Heart left ventricle (tissue), 16 donors: Measurements from ENCODE around the gene OXNAD1. TPM values are rescaled to one million over a fixed set of nuclear protein-coding genes. Genes with fewer than 3 reads are reported as not detected.

Experiments used
- ATAC-seq, 4 donors: fragments of 200-7000 bp; cut with Tn5 transposase; one replicate each; pipeline ENCODE4 v1.9.1; 2020 to 2022; ENCODE audit warnings: moderate library complexity in 4 of 4, mild to moderate bottlenecking in 3 of 4, moderate number of reproducible peaks in 1 of 4
- DNase-seq, 5 donors: peaks; one replicate each; pipeline ENCODE4 v3.0.0-alpha.2; 2020
- H3K27ac ChIP-seq, 12 donors: fragments of 200-600 bp; sonication (generic) in 4 of 12; one replicate each; pipeline versions ENCODE4 v1.5.0 to v1.8.0; 2016 to 2022; ENCODE audit warnings: mild to moderate bottlenecking in 2 of 12
- H3K27me3 ChIP-seq, 9 donors: fragments of 200-600 bp; sonication (generic) in 2 of 9; one replicate each; pipeline versions ENCODE4 v1.5.1 to v1.8.0; 2016 to 2022; ENCODE audit warnings: mild to moderate bottlenecking in 3 of 9
- H3K36me3 ChIP-seq, 9 donors: fragments of 200-600 bp; sonication (generic) in 2 of 9; one replicate each; pipeline versions ENCODE4 v1.5.0 to v1.8.0; 2018 to 2022; ENCODE audit warnings: mild to moderate bottlenecking in 2 of 9
- H3K4me1 ChIP-seq, 12 donors: fragments of 200-600 bp; sonication (generic) in 4 of 12; one replicate each; pipeline versions ENCODE4 v1.5.0 to v1.8.0; 2016 to 2022; ENCODE audit warnings: mild to moderate bottlenecking in 3 of 12
- H3K4me3 ChIP-seq, 12 donors: fragments of 200-600 bp; sonication (generic) in 4 of 12; one replicate each; pipeline versions ENCODE4 v1.5.0 to v1.8.0; 2017 to 2022; ENCODE audit warnings: mild to moderate bottlenecking in 9 of 12, moderate library complexity in 4 of 12
- H3K9me3 ChIP-seq, 12 donors: fragments of 200-600 bp; sonication (generic) in 4 of 12; one replicate each; pipeline versions ENCODE4 v1.5.0 to v1.8.0; 2016 to 2022; ENCODE audit warnings: mild to moderate bottlenecking in 1 of 12
- POLR2A ChIP-seq, 2 donors: fragments of 450-650 bp; IDR thresholded peaks; one replicate each; pipeline ENCODE4 v1.6.1; 2017; ENCODE audit warnings: antibody characterized with exemption in 2 of 2, mild to moderate bottlenecking in 2 of 2, moderate library complexity in 2 of 2
- WGBS, 4 donors: extraction: QIAGEN DNeasy Blood & Tissue Kit in 2 of 4; methylation state at CpG; one replicate each; pipeline versions ENCODE4 v1.1.5 to v1.1.7; 2013 to 2018; 5-methylcytosine and 5-hydroxymethylcytosine counted together
- intact Hi-C, 10 donors: fragments of 100-400 bp; cut with DNase I; formaldehyde crosslinking; loops; one replicate each; pipeline versions ENCODE4 v1.11.1 to v1.14.2; 2022
- polyA plus RNA-seq, 2 donors: library from polyadenylated mRNA; stranded (reverse); fragments of 200-250 nt; gene quantifications; one replicate each; pipeline ENCODE4 v1.2.3, GENCODE V29; 2013
- total RNA-seq, 9 donors: library from RNA; depleted of rRNA in 2 of 9; stranded (reverse); fragments of >200 nt in 2 of 9; fragmentation: NEBNext Ultra II Directional in 3 of 9; extraction: Animal tissue kit (Norgen Biotek cat#: 25700) in 3 of 9; gene quantifications; one replicate each; pipeline versions ENCODE4 v1.1.0 to v1.2.4, GENCODE V29; 2016 to 2023
- TF ChIP-seq, protein P1 (sequence below), 12 donors: fragments of 200-600 bp; sonication (generic) in 4 of 12; IDR thresholded peaks; one replicate each; pipeline versions ENCODE4 v1.5.0 to v1.8.0; 2018 to 2022; ENCODE audit warnings: antibody characterized with exemption in 12 of 12, mild to moderate bottlenecking in 5 of 12
- donor health status: ischemic (EF 13 %, LVEDD 7.1; RV severe dilation, severe dysfunction).
- donor health status: healthy with polysubstance abuse.
- donor health status: DM: no; HTN: yes; CAD: no.
- donor health status: DM: no; HTN: no; CAD: no.
- donor health status: ischemic (EF 25% LVEDD 6.9; RV normal size, moderate dysfunction).
- donor health status: ischemic (EF 25% LVEDD 5.7; RV mildly dilated, moderate dysfunction).
- donor health status: healthy.
- donor health status: DM: yes; HTN: yes; CAD: no.
- donor health status: ischemic (EF 35%, LVEDD 5.7; RV mildly dilated, moderate dysfunction).
- donor health status: nonischemic (EF 11% LVEDD 7.7; RV severe dilation, severe dysfunction).
- donor health status: DM: yes; HTN: yes; CAD: no.
- donor health status: PGD.
- donor health status: ischemic (EF 29% LVEDD 5.4; RV normal size, mild dysfunction).
- donor health status: nonischemic (EF 23%, LVEDD 6.1; RV moderate dilation, normal function).

Gene OXNAD1
- total and polyA plus RNA-seq, 11 donors, result 7.3 to 26.9 (median 18.1) TPM

DNA sequence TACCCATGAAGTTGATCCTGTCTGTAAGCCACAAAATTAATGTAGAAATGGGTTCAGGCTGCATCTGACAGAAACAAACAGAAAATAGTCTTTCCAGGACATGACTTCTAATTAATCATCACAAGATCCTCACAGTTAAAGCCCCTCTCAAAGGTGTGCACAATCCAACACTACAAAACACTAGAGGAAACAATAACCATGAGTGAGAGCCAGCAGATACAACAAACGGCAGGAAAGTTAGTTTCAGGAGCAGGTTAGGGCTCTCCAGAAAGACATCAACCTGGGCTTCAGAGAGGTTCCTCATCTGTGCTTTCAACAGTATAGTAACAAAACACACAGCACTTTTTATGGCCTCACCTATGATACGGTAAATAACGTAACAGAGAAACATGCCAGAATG, 43.0 kb upstream of the OXNAD1 start:
- no peak overlapping the region for H3K4me3 ChIP-seq

DNA sequence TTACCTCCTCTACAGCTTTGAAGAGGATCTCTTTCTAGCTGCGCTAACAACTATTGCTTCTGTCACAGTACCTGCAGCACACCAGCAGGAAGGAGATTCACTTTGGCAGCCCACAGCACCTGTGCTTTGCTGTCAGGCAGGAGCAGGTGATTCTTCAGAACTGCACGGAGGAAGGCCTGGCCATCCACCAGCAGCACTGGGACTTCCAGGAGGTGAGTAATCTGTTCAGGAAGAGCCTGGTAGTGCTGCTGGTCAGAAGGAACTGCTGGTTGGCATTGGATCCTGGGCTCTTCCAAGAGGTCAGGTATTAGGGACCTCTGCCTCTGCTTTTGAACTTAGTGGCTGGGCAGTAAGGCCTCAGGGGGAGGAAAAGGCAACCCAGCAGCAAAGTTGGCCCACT, 42.5 kb upstream of the OXNAD1 start:
- Histone ChIP-seq H3K36me3 (peaks cover 0 to 4% (median 0%) of the 10 kb centered on the region in 9 donors), H3K4me1 (peaks cover 0 to 11% (median 0%) of the 10 kb centered on the region in 12 donors), H3K27ac (no peak overlapping the region), H3K27me3 (no peaks in the 10 kb centered on the region), H3K9me3 (peaks cover 0 to 12% (median 0%) of the 10 kb centered on the region in 12 donors), H3K4me3 (no peak overlapping the region)
- TF ChIP-seq, protein P1, sequence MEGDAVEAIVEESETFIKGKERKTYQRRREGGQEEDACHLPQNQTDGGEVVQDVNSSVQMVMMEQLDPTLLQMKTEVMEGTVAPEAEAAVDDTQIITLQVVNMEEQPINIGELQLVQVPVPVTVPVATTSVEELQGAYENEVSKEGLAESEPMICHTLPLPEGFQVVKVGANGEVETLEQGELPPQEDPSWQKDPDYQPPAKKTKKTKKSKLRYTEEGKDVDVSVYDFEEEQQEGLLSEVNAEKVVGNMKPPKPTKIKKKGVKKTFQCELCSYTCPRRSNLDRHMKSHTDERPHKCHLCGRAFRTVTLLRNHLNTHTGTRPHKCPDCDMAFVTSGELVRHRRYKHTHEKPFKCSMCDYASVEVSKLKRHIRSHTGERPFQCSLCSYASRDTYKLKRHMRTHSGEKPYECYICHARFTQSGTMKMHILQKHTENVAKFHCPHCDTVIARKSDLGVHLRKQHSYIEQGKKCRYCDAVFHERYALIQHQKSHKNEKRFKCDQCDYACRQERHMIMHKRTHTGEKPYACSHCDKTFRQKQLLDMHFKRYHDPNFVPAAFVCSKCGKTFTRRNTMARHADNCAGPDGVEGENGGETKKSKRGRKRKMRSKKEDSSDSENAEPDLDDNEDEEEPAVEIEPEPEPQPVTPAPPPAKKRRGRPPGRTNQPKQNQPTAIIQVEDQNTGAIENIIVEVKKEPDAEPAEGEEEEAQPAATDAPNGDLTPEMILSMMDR (IDR thresholded peaks at IDR 0.05), result no peak
- no peak for TF ChIP-seq POLR2A (IDR thresholded peaks at IDR 0.05)
- ATAC-seq, result no peak
- WGBS, 4 donors, result 90 to 100% (median 94%) methylated on average over 2 of the region's 2 CpGs
- intact Hi-C loops, result no loop called here
- no peak for DNase-seq

More for the DNA sequence above, 43.0 kb upstream of the OXNAD1 start:
- Histone ChIP-seq H3K27ac (no peak overlapping the region), H3K27me3 (no peaks in the 10 kb centered on the region), H3K4me1 (peaks cover 0 to 11% (median 0%) of the 10 kb centered on the region in 12 donors), H3K9me3 (peaks cover 0 to 12% (median 0%) of the 10 kb centered on the region in 12 donors), H3K36me3 (peaks cover 0 to 4% (median 0%) of the 10 kb centered on the region in 9 donors)
- intact Hi-C loops, result no loop called here
- DNase-seq, result no peak
- TF ChIP-seq POLR2A (IDR thresholded peaks at IDR 0.05), result no peak
- TF ChIP-seq, protein P1 (IDR thresholded peaks at IDR 0.05), result no peak
- 61 to 88% (median 85%) methylated on average over 3 of the region's 3 CpGs for WGBS, 4 donors
- ATAC-seq, result no peak

DNA sequence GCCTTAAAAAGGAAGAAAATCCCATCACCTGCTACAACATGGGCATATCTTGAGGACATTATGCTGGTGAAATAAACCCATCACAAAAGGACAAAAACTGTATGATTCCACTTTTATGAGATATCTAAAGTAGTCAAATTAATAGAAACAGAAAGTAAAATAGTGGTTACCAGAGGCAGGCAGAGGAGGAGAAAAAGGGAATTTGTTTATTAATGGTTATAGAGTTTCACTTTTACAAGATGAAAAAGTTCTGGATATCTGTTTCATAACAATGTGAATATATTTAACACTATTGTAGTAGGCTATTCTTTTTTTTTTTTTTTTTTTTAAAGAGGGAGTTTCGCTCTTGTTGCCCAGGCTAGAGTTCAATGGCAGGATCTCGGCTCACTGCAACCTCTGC, 40.7 kb upstream of the OXNAD1 start:
- Histone ChIP-seq H3K27me3 (no peaks in the 10 kb centered on the region), H3K9me3 (peaks cover 0 to 12% (median 0%) of the 10 kb centered on the region in 12 donors), H3K27ac (peak overlapping the region in 1 of 12 donors; percentile 4), H3K4me1 (peaks cover 0 to 11% (median 0%) of the 10 kb centered on the region in 12 donors), H3K4me3 (no peak overlapping the region), H3K36me3 (peaks cover 0 to 4% (median 0%) of the 10 kb centered on the region in 9 donors)
- DNase-seq (no peak), ATAC-seq (no peak)
- intact Hi-C loops, result no loop called here
- WGBS, 4 donors, result 90 to 100% (median 96%) methylated on average over 2 of the region's 2 CpGs
- no peak for TF ChIP-seq POLR2A (IDR thresholded peaks at IDR 0.05)
- TF ChIP-seq, protein P1 (IDR thresholded peaks at IDR 0.05), result no peak

DNA sequence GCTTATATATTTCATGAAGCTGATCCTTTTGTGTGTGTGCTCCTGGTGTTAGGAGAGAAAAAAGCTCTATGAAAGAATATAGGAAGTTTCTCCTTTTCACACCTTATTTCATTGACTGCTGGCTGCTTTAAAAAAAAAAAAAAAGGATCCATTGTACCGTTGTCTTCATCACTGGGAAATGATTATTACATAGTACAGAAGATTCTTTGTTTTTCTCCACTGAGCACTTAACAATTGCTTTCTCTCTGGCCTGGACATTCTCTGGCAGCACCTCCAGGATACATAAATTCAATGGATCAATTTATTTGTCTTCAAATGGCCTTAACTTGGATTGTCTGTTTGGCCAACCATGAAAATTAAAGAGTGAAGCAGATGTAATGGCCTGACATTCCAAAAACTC, 37.4 kb upstream of the OXNAD1 start:
- WGBS, 4 donors, result 62 to 66% (median 63%) methylated on average over 1 of the region's 1 CpG

More for the DNA sequence above, 37.4 kb upstream of the OXNAD1 start:
- Histone ChIP-seq H3K9me3 (no peaks in the 10 kb centered on the region), H3K27ac (no peak overlapping the region), H3K4me1 (peaks cover 0 to 11% (median 0%) of the 10 kb centered on the region in 12 donors), H3K27me3 (no peaks in the 10 kb centered on the region), H3K4me3 (no peak overlapping the region), H3K36me3 (no peaks in the 10 kb centered on the region)
- DNase-seq, result no peak
- no peak for ATAC-seq
- TF ChIP-seq, protein P1 (IDR thresholded peaks at IDR 0.05), result no peak
- TF ChIP-seq POLR2A (IDR thresholded peaks at IDR 0.05), result no peak
- intact Hi-C loops, result loop anchor here in 1 of 10 donors (5.0 kb wide), 1 partner anchor 35 kb away; no protein-coding TSS in a partner anchor
